SU-DHL-6 (cell line): ENCODE results near the gene FITM2.

Experiments
- EZH2phosphoT487 ChIP-seq: fragments of 200-600 bp; sonication (generic), shearing (Covaris generic); conservative IDR thresholded peaks from 2 replicates; pipeline ENCODE4 v1.6.1; 2018; ENCODE audit warnings: mild to moderate bottlenecking, antibody characterized with exemption, low read length, moderate library complexity, mixed read lengths
- TF ChIP-seq, protein P1 (sequence below): fragments of 200-600 bp; sonication (generic); IDR thresholded peaks from one replicate; pipeline ENCODE4 v1.5.1; 2017; ENCODE audit warnings: antibody characterized with exemption, mild to moderate bottlenecking, low read length, moderate library complexity; ENCODE audit not compliant: insufficient read depth, poor library complexity, severe bottlenecking

DNA sequence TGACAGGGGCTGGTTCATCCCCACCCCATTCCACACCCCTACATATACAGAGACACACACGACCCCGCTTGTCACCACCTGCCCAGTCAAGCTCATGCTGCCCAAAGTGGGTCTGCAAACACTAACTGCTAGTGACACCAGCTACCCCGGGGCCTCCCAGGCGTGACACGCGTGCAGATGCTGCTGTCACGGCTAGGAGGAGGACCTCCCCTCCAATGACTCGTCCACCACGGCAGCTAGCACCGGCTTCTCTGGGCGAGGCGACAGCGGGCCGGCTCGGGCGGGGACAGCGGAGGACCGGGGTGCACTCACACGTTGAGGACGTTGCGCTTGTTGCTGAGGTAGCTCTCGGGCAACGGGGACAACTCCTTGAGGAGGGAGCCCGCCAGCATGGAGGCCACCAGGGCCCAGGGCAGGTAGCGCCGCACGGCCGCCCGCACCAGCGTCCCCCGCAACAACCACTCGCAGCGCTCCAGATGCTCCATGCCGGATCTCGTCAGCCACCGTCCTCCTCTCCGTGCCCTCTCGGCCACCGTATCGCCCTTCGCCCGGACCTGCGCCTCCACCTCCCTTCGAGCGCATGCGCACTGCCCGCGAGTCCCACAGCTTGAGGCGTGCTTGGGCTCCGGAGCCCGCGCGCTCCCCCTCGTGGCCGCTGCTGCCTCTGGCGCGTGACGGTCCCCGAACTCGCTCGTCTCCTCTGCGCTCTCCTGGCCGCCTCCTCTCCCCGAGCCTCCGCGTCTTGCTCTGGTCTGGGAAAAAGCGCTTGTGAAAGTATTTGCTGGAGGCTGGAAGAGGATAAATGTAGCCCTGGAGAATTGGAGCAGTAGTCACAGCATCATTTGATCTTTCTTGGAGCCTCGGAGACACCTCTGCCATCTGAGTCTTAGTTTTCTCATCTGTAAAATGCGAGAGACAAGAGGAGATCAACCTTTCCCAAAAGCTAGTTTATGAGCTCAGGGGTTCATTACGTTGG lies at the start of gene FITM2:
- TF ChIP-seq, protein P1, sequence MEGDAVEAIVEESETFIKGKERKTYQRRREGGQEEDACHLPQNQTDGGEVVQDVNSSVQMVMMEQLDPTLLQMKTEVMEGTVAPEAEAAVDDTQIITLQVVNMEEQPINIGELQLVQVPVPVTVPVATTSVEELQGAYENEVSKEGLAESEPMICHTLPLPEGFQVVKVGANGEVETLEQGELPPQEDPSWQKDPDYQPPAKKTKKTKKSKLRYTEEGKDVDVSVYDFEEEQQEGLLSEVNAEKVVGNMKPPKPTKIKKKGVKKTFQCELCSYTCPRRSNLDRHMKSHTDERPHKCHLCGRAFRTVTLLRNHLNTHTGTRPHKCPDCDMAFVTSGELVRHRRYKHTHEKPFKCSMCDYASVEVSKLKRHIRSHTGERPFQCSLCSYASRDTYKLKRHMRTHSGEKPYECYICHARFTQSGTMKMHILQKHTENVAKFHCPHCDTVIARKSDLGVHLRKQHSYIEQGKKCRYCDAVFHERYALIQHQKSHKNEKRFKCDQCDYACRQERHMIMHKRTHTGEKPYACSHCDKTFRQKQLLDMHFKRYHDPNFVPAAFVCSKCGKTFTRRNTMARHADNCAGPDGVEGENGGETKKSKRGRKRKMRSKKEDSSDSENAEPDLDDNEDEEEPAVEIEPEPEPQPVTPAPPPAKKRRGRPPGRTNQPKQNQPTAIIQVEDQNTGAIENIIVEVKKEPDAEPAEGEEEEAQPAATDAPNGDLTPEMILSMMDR: peak; percentile 80
- TF ChIP-seq EZH2phosphoT487: no peak
